NK-92 (cell line): ENCODE results near the gene DEFB114.

Experiments used
- DNase-seq: peaks from one replicate; lab custom pipeline; 2025; ENCODE audit not compliant: unreplicated experiment; lab: John Stamatoyannopoulos, UW

Gene DEFB114

GRCh38 chr6:49937017-49937416 lies 26.9 kb downstream of the DEFB114 start:
- DNase-seq: no peak

GRCh38 chr6:49935387-49935786 lies 28.6 kb downstream of the DEFB114 start:
- no peak for DNase-seq

- DNase-seq: no peak
Measured at GRCh38 chr6:49934770-49935169, 29.2 kb downstream of the DEFB114 start.

- no peak for DNase-seq
Measured at GRCh38 chr6:49933526-49933925, 30.4 kb downstream of the DEFB114 start.

- no peak for DNase-seq
Measured at GRCh38 chr6:49929340-49929739, 34.6 kb downstream of the DEFB114 start.

GRCh38 chr6:49923826-49924225 lies 40.1 kb downstream of the DEFB114 start:
- DNase-seq: no peak

GRCh38 chr6:49919935-49920644 lies 43.9 kb downstream of the DEFB114 start:
- DNase-seq: no peak

- no peak for DNase-seq
Measured at GRCh38 chr6:49919261-49919660, 44.7 kb downstream of the DEFB114 start.

- no peak for DNase-seq
Measured at GRCh38 chr6:49918787-49919186, 45.2 kb downstream of the DEFB114 start.

GRCh38 chr6:49915035-49915434 lies 48.9 kb downstream of the DEFB114 start:
- DNase-seq: no peak

- no peak for DNase-seq
Measured at GRCh38 chr6:49913636-49914375, 50.2 kb downstream of the DEFB114 start.

GRCh38 chr6:49912196-49912595 lies 51.8 kb downstream of the DEFB114 start:
- no peak for DNase-seq

GRCh38 chr6:49911252-49911651 lies 52.7 kb downstream of the DEFB114 start:
- no peak for DNase-seq
